Activated CD8-positive, alpha-beta T cell treated with anti-CD3 and anti-CD28 coated beads, Interleukin-2, amount 10 ng/mL, durations not matched to agents 7 days and 5 days (primary cell): ENCODE results near the gene FLRT1. TPM values are rescaled to one million over a fixed set of nuclear protein-coding genes. Genes with fewer than 3 reads are reported as not detected.

Experiments
- ATAC-seq: fragments of 150-1000 bp; cut with Tn5 transposase; one replicate; pipeline ENCODE4 v1.10.0; 2021; ENCODE audit warnings: moderate library complexity
- CTCF ChIA-PET: fragments of 350-600 bp; sonication (Branson Sonifier 250); formaldehyde crosslinking; loops from one replicate; lab custom pipeline; 2021; ENCODE audit warnings: antibody characterized with exemption; lab: Charles Lee
- POLR2A ChIA-PET: fragments of 350-600 bp; sonication (Branson Sonifier 250); formaldehyde crosslinking; loops from one replicate; lab custom pipeline; 2021; ENCODE audit warnings: antibody characterized with exemption; lab: Charles Lee
- DNase-seq: peaks from one replicate; pipeline ENCODE4 v3.0.0-alpha.2; 2020
- H3K27ac Mint-ChIP-seq: one replicate; pipeline ENCODE4 v1.8.0; 2021; ENCODE audit warnings: mild to moderate bottlenecking, mixed read lengths
- H3K27me3 Mint-ChIP-seq: one replicate; pipeline ENCODE4 v1.8.0; 2021; ENCODE audit warnings: low read depth, mixed read lengths
- H3K36me3 Mint-ChIP-seq: one replicate; pipeline ENCODE4 v1.8.0; 2021; ENCODE audit warnings: low read depth, mixed read lengths
- H3K4me1 Mint-ChIP-seq: one replicate; pipeline ENCODE4 v1.8.0; 2021; ENCODE audit warnings: low read depth, mixed read lengths
- H3K4me3 Mint-ChIP-seq: one replicate; pipeline ENCODE4 v1.8.0; 2021; ENCODE audit warnings: mild to moderate bottlenecking, mixed read lengths
- H3K9me3 Mint-ChIP-seq: one replicate; pipeline ENCODE4 v1.8.0; 2022; ENCODE audit warnings: mixed read lengths; ENCODE audit not compliant: insufficient read depth
- total RNA-seq, 2 experiments: library from RNA; stranded (reverse); gene quantifications; one replicate each; pipeline ENCODE4 v1.2.3, GENCODE V29; 2021

Gene FLRT1
- total RNA-seq, 2 experiments from 2014 or later = not detected

- Mint-ChIP-seq H3K4me3 (no peak overlapping the region), H3K27me3 (no peaks in the 10 kb centered on the region), H3K36me3 (no peaks in the 10 kb centered on the region), H3K9me3 (no peaks in the 10 kb centered on the region), H3K27ac (no peak overlapping the region), H3K4me1 (no peaks in the 10 kb centered on the region)
- DNase-seq (no peak), ATAC-seq (no peak)
- CTCF ChIA-PET = no interaction called here
- POLR2A ChIA-PET = no interaction called here
Measured at GRCh38 chr11:64055077-64055476, 19.3 kb downstream of the FLRT1 start.

GRCh38 chr11:64056213-64056785 lies 20.6 kb downstream of the FLRT1 start:
- ChIA-PET CTCF (interaction anchor here (0.9 kb wide), 1 partner anchor 56 kb away, joined by 3 read pairs; no protein-coding TSS in a partner anchor), POLR2A (interaction anchor here (0.7 kb wide), 1 partner anchor 90 kb away, joined by 3 read pairs; no protein-coding TSS in a partner anchor)
- H3K4me3 Mint-ChIP-seq = no peak overlapping the region
- peaks cover 3% of the 10 kb centered on the region for H3K27me3 Mint-ChIP-seq
- DNase-seq (no peak), ATAC-seq (no peak)
- no peak overlapping the region for H3K27ac Mint-ChIP-seq
- no peaks in the 10 kb centered on the region for H3K36me3 Mint-ChIP-seq
- peaks cover 7% of the 10 kb centered on the region for H3K4me1 Mint-ChIP-seq
- H3K9me3 Mint-ChIP-seq = no peaks in the 10 kb centered on the region

GRCh38 chr11:64056861-64057260 lies 21.1 kb downstream of the FLRT1 start:
- no peaks in the 10 kb centered on the region for H3K9me3 Mint-ChIP-seq
- H3K4me3 Mint-ChIP-seq = no peak overlapping the region
- H3K4me1 Mint-ChIP-seq = peaks cover 8% of the 10 kb centered on the region
- ATAC-seq = no peak
- no peaks in the 10 kb centered on the region for H3K36me3 Mint-ChIP-seq
- peaks cover 3% of the 10 kb centered on the region for H3K27me3 Mint-ChIP-seq
- H3K27ac Mint-ChIP-seq = no peak overlapping the region
- ChIA-PET CTCF (no interaction called here), POLR2A (no interaction called here)
- no peak for DNase-seq

- DNase-seq = no peak
- Mint-ChIP-seq H3K27me3 (peaks cover 7% of the 10 kb centered on the region), H3K4me1 (peaks cover 8% of the 10 kb centered on the region), H3K27ac (no peak overlapping the region), H3K4me3 (no peak overlapping the region), H3K9me3 (no peaks in the 10 kb centered on the region), H3K36me3 (no peaks in the 10 kb centered on the region)
- ATAC-seq = no peak
- ChIA-PET POLR2A (no interaction called here), CTCF (no interaction called here)
Measured at GRCh38 chr11:64057890-64058289, 22.2 kb downstream of the FLRT1 start.

- H3K27me3 Mint-ChIP-seq = peaks cover 7% of the 10 kb centered on the region
- ChIA-PET POLR2A (no interaction called here), CTCF (no interaction called here)
- DNase-seq (no peak), ATAC-seq (no peak)
- no peaks in the 10 kb centered on the region for H3K9me3 Mint-ChIP-seq
- H3K4me3 Mint-ChIP-seq = no peak overlapping the region
- peaks cover 8% of the 10 kb centered on the region for H3K4me1 Mint-ChIP-seq
- H3K36me3 Mint-ChIP-seq = no peaks in the 10 kb centered on the region
- no peak overlapping the region for H3K27ac Mint-ChIP-seq
Measured at GRCh38 chr11:64058494-64058893, 22.8 kb downstream of the FLRT1 start.

- H3K4me3 Mint-ChIP-seq = no peak overlapping the region
- DNase-seq = no peak
- CTCF ChIA-PET = no interaction called here
- H3K9me3 Mint-ChIP-seq = no peaks in the 10 kb centered on the region
- POLR2A ChIA-PET = no interaction called here
- peaks cover 8% of the 10 kb centered on the region for H3K4me1 Mint-ChIP-seq
- no peaks in the 10 kb centered on the region for H3K36me3 Mint-ChIP-seq
- no peak overlapping the region for H3K27ac Mint-ChIP-seq
- peaks cover 7% of the 10 kb centered on the region for H3K27me3 Mint-ChIP-seq
- no peak for ATAC-seq
Measured at GRCh38 chr11:64059339-64060140, 23.8 kb downstream of the FLRT1 start.

- H3K4me1 Mint-ChIP-seq = peaks cover 8% of the 10 kb centered on the region
- peak overlapping the region; percentile 52 for H3K4me3 Mint-ChIP-seq
- no peaks in the 10 kb centered on the region for H3K9me3 Mint-ChIP-seq
- H3K27me3 Mint-ChIP-seq = peaks cover 7% of the 10 kb centered on the region
- ChIA-PET CTCF (interaction anchor here (1.3 kb wide), 1 partner anchor 59 kb away, joined by 4 read pairs; no protein-coding TSS in a partner anchor), POLR2A (no interaction called here)
- no peak overlapping the region for H3K27ac Mint-ChIP-seq
- DNase-seq (no peak), ATAC-seq (no peak)
- no peaks in the 10 kb centered on the region for H3K36me3 Mint-ChIP-seq
Measured at GRCh38 chr11:64060263-64060860, 24.6 kb downstream of the FLRT1 start.

- POLR2A ChIA-PET = no interaction called here
- DNase-seq = peak; percentile 67
Measured at GRCh38 chr11:64060861-64061444, 25.2 kb downstream of the FLRT1 start.

GRCh38 chr11:64062185-64063039 lies 26.7 kb downstream of the FLRT1 start:
- Mint-ChIP-seq H3K4me1 (peaks cover 8% of the 10 kb centered on the region), H3K27me3 (peaks cover 7% of the 10 kb centered on the region), H3K4me3 (no peak overlapping the region), H3K36me3 (no peaks in the 10 kb centered on the region), H3K27ac (no peak overlapping the region), H3K9me3 (no peaks in the 10 kb centered on the region)
- no peak for DNase-seq
- ATAC-seq = no peak
- CTCF ChIA-PET = no interaction called here
- POLR2A ChIA-PET = no interaction called here

More at GRCh38 chr11:64060861-64061444, 25.2 kb downstream of the FLRT1 start:
- CTCF ChIA-PET = interaction anchor here (1.3 kb wide), 1 partner anchor 60 kb away, joined by 4 read pairs; no protein-coding TSS in a partner anchor
- Mint-ChIP-seq H3K9me3 (no peaks in the 10 kb centered on the region), H3K27ac (no peak overlapping the region), H3K4me1 (peaks cover 8% of the 10 kb centered on the region), H3K4me3 (peak overlapping the region; percentile 61), H3K27me3 (peaks cover 7% of the 10 kb centered on the region), H3K36me3 (no peaks in the 10 kb centered on the region)
- ATAC-seq = peak; percentile 83

- POLR2A ChIA-PET = no interaction called here
- H3K9me3 Mint-ChIP-seq = no peaks in the 10 kb centered on the region
- H3K27ac Mint-ChIP-seq = no peak overlapping the region
- peaks cover 8% of the 10 kb centered on the region for H3K4me1 Mint-ChIP-seq
- peaks cover 7% of the 10 kb centered on the region for H3K27me3 Mint-ChIP-seq
- DNase-seq = no peak
- ATAC-seq = no peak
- CTCF ChIA-PET = no interaction called here
- no peaks in the 10 kb centered on the region for H3K36me3 Mint-ChIP-seq
- H3K4me3 Mint-ChIP-seq = no peak overlapping the region
Measured at GRCh38 chr11:64063777-64064176, 28.0 kb downstream of the FLRT1 start.

GRCh38 chr11:64064374-64065140 lies 28.8 kb downstream of the FLRT1 start:
- no peaks in the 10 kb centered on the region for H3K36me3 Mint-ChIP-seq
- H3K4me1 Mint-ChIP-seq = peaks cover 8% of the 10 kb centered on the region
- ChIA-PET POLR2A (no interaction called here), CTCF (no interaction called here)
- no peak overlapping the region for H3K4me3 Mint-ChIP-seq
- H3K9me3 Mint-ChIP-seq = no peaks in the 10 kb centered on the region
- no peak for DNase-seq
- peaks cover 7% of the 10 kb centered on the region for H3K27me3 Mint-ChIP-seq
- no peak overlapping the region for H3K27ac Mint-ChIP-seq
- no peak for ATAC-seq
